Tongue (tissue), 2 donors: ENCODE results near the gene KRT9. TPM values are rescaled to one million over a fixed set of nuclear protein-coding genes. Genes with fewer than 3 reads are reported as not detected.

Experiments used
- DNase-seq: peaks from one replicate; pipeline ENCODE4 v3.0.0-alpha.2; 2015
- total RNA-seq: library from RNA; depleted of rRNA; stranded (reverse); fragments of >200 nt; gene quantifications from one replicate; pipeline ENCODE4 v1.2.3, GENCODE V29; 2014

KRT9 gene
- total RNA-seq, 1 donor from 2014 or later, result not detected

- peak; percentile 45 for DNase-seq
Observed at GRCh38 chr17:41528959-41529353, 42.9 kb downstream of the KRT9 start.

- no peak for DNase-seq
Observed at GRCh38 chr17:41527063-41528023, 44.5 kb downstream of the KRT9 start.

- DNase-seq, result no peak
Observed at GRCh38 chr17:41524261-41524660, 47.6 kb downstream of the KRT9 start.

- DNase-seq, result no peak
Observed at GRCh38 chr17:41523787-41524186, 48.1 kb downstream of the KRT9 start.

GRCh38 chr17:41523225-41523593, 48.6 kb downstream of the KRT9 start:
- no peak for DNase-seq

- DNase-seq, result no peak
Observed at GRCh38 chr17:41522301-41523224, 49.3 kb downstream of the KRT9 start.

GRCh38 chr17:41521574-41522261, 50.1 kb downstream of the KRT9 start:
- peak; percentile 45 for DNase-seq

- no peak for DNase-seq
Observed at GRCh38 chr17:41520821-41521521, 50.9 kb downstream of the KRT9 start.

GRCh38 chr17:41519501-41520224, 52.2 kb downstream of the KRT9 start:
- DNase-seq, result peak; percentile 44

- DNase-seq, result peak; percentile 53
Observed at GRCh38 chr17:41518789-41519449, 52.9 kb downstream of the KRT9 start, which contains the start of gene KRT15. KRT15 (minus strand) TSS chr17:41518890; CDS start chr17:41518827, 63 bp downstream.

GRCh38 chr17:41518031-41518430, 53.8 kb downstream of the KRT9 start:
- DNase-seq, result no peak

GRCh38 chr17:41516830-41517283, 55.0 kb downstream of the KRT9 start:
- no peak for DNase-seq

GRCh38 chr17:41516147-41516829, 55.6 kb downstream of the KRT9 start:
- no peak for DNase-seq

Other genes with a start within 250 kb of the KRT9 start
- gene KRT33A, start 221.2 kb downstream of the KRT9 start, total RNA-seq, result not detected
- 0.21 TPM for gene KRT33B, start 202.2 kb downstream of the KRT9 start, total RNA-seq
- gene KRT34, start 189.8 kb downstream of the KRT9 start, total RNA-seq, result 0.51 TPM
- gene KRT31, start 174.5 kb downstream of the KRT9 start, total RNA-seq, result 6.1 TPM
- gene KRT37, start 147.5 kb downstream of the KRT9 start, total RNA-seq, result not detected
- not detected for gene KRT38, start 131.1 kb downstream of the KRT9 start, total RNA-seq
- gene KRT32, start 104.7 kb downstream of the KRT9 start, total RNA-seq, result not detected
- gene KRT35, start 90.9 kb downstream of the KRT9 start, total RNA-seq, result not detected
- not detected for gene KRT36, start 82.1 kb downstream of the KRT9 start, total RNA-seq
- gene KRT13, start 66.4 kb downstream of the KRT9 start, total RNA-seq, result 1,847 TPM
- gene KRT15, start 53.2 kb downstream of the KRT9 start, total RNA-seq, result 633 TPM
- 248 TPM for gene KRT19, start 43.8 kb downstream of the KRT9 start, total RNA-seq
- gene KRT14, start 14.8 kb upstream of the KRT9 start, total RNA-seq, result 738 TPM
- gene KRT16, start 40.7 kb upstream of the KRT9 start, total RNA-seq, result 52.3 TPM
- 253 TPM for gene KRT17, start 52.5 kb upstream of the KRT9 start, total RNA-seq
- gene EIF1, start 116.8 kb upstream of the KRT9 start, total RNA-seq, result 261 TPM
- not detected for gene GAST, start 140.3 kb upstream of the KRT9 start, total RNA-seq
- gene HAP1, start 162.6 kb upstream of the KRT9 start, total RNA-seq, result 0.41 TPM
- 194 TPM for gene JUP, start 214.7 kb upstream of the KRT9 start, total RNA-seq
- 40.8 TPM for gene P3H4, start 239.9 kb upstream of the KRT9 start, total RNA-seq
- gene FKBP10, start 240.9 kb upstream of the KRT9 start, total RNA-seq, result 84.5 TPM